ENCODE results near the gene CPEB1. TPM values are rescaled to one million over a fixed set of nuclear protein-coding genes. Genes with fewer than 3 reads are reported as not detected.

Gene CPEB1
- total RNA-seq, 6 experiments from 2014 or later: not detected

GRCh38 chr15:82653483-82654168, 6.5 kb upstream of the CPEB1 start:
- ATAC-seq (no peak), DNase-seq (no peak)
- Histone ChIP-seq H3K27me3 (no peaks in the 10 kb centered on the region), H3K4me3 (no peak overlapping the region), H3K9me3 (no peaks in the 10 kb centered on the region), H3K27ac (no peak overlapping the region), H3K36me3 (no peaks in the 10 kb centered on the region), H3K4me1 (no peaks in the 10 kb centered on the region)
- TF ChIP-seq POLR2A (IDR thresholded peaks at IDR 0.05) (no peak), CTCF (IDR thresholded peaks at IDR 0.05) (no peak)
- 33% methylated on average over 3 of the region's 3 CpGs for WGBS (ENCODE audit: insufficient coverage, low coverage, low lambda C conversion rate, missing lambda C conversion rate)
- intact Hi-C loops (cut with DNase I): no loop called here

GRCh38 chr15:82651708-82652107, 4.5 kb upstream of the CPEB1 start:
- Histone ChIP-seq H3K36me3 (no peaks in the 10 kb centered on the region), H3K9me3 (no peaks in the 10 kb centered on the region), H3K4me3 (no peak overlapping the region), H3K27ac (no peak overlapping the region), H3K27me3 (peaks cover 0 to 17% of the 10 kb centered on the region in 2 donors), H3K4me1 (peaks cover 0 to 13% (median 3%) of the 10 kb centered on the region in 4 donors)
- intact Hi-C loops (cut with DNase I): no loop called here
- ATAC-seq (no peak), DNase-seq (no peak)
- TF ChIP-seq CTCF (IDR thresholded peaks at IDR 0.05): no peak
- no peak for TF ChIP-seq POLR2A (IDR thresholded peaks at IDR 0.05)
- WGBS (ENCODE audit: insufficient coverage, low coverage, low lambda C conversion rate, missing lambda C conversion rate): 78% methylated on average over 2 of the region's 2 CpGs

GRCh38 chr15:82650046-82650670, 3.0 kb upstream of the CPEB1 start:
- H3K9me3 ChIP-seq: no peaks in the 10 kb centered on the region
- DNase-seq: no peak
- no peak for ATAC-seq
- no peaks in the 10 kb centered on the region for H3K36me3 ChIP-seq
- H3K4me3 ChIP-seq: no peak overlapping the region
- H3K4me1 ChIP-seq: peaks cover 0 to 16% (median 3%) of the 10 kb centered on the region in 4 donors
- intact Hi-C loops (cut with DNase I): no loop called here
- no peak for TF ChIP-seq CTCF (IDR thresholded peaks at IDR 0.05)
- no peak for TF ChIP-seq POLR2A (IDR thresholded peaks at IDR 0.05)
- H3K27me3 ChIP-seq: peaks cover 0 to 24% of the 10 kb centered on the region in 2 donors
- no peak overlapping the region for H3K27ac ChIP-seq

- WGBS (ENCODE audit: insufficient coverage, low coverage, low lambda C conversion rate, missing lambda C conversion rate): 50% methylated on average over 7 of the region's 11 CpGs
- Histone ChIP-seq H3K36me3 (no peaks in the 10 kb centered on the region), H3K4me1 (peaks cover 0 to 16% (median 3%) of the 10 kb centered on the region in 4 donors), H3K27ac (no peak overlapping the region), H3K9me3 (no peaks in the 10 kb centered on the region), H3K27me3 (peaks cover 0 to 24% of the 10 kb centered on the region in 2 donors), H3K4me3 (no peak overlapping the region)
- intact Hi-C loops (cut with DNase I): no loop called here
- no peak for ATAC-seq
- TF ChIP-seq CTCF (IDR thresholded peaks at IDR 0.05): no peak
- no peak for TF ChIP-seq POLR2A (IDR thresholded peaks at IDR 0.05)
- DNase-seq: no peak
Measured at GRCh38 chr15:82649226-82649999, 2.2 kb upstream of the CPEB1 start.
